Glutamatergic neuron (in vitro differentiated cells): ENCODE results near the gene ASPN. TPM values are rescaled to one million over a fixed set of nuclear protein-coding genes. Genes with fewer than 3 reads are reported as not detected.

Experiments used
- DNase-seq: peaks from one replicate; pipeline ENCODE4 v3.0.0; 2022
- H3K27ac Mint-ChIP-seq: one replicate; pipeline ENCODE4 v1.8.0; 2020; ENCODE audit warnings: mild to moderate bottlenecking, mixed read lengths, inconsistent platforms; ENCODE audit not compliant: unreplicated experiment
- H3K27me3 Mint-ChIP-seq: one replicate; pipeline ENCODE4 v1.8.0; 2020; ENCODE audit warnings: mild to moderate bottlenecking, moderate library complexity, mixed read lengths, inconsistent platforms; ENCODE audit not compliant: unreplicated experiment
- H3K36me3 Mint-ChIP-seq: one replicate; pipeline ENCODE4 v1.8.0; 2020; ENCODE audit warnings: mild to moderate bottlenecking, mixed read lengths, inconsistent platforms; ENCODE audit not compliant: unreplicated experiment
- H3K4me1 Mint-ChIP-seq: one replicate; pipeline ENCODE4 v1.8.0; 2020; ENCODE audit warnings: mild to moderate bottlenecking, low read depth, mixed read lengths, inconsistent platforms; ENCODE audit not compliant: unreplicated experiment
- H3K4me3 Mint-ChIP-seq: one replicate; pipeline ENCODE4 v1.8.0; 2020; ENCODE audit warnings: mild to moderate bottlenecking, mixed read lengths, inconsistent platforms; ENCODE audit not compliant: unreplicated experiment
- H3K9me3 Mint-ChIP-seq: one replicate; pipeline ENCODE4 v1.8.0; 2020; ENCODE audit warnings: mild to moderate bottlenecking, moderate library complexity, mixed read lengths, inconsistent platforms; ENCODE audit not compliant: unreplicated experiment
- CTCF ChIP-seq: fragments of 200-600 bp; sonication (generic); IDR thresholded peaks from one replicate; pipeline ENCODE4 v1.5.0; 2021; ENCODE audit not compliant: partially characterized antibody, unreplicated experiment
- total RNA-seq: library from RNA; stranded (reverse); fragmentation: NEBNext Ultra II Directional; extraction: Animal tissue kit (Norgen Biotek cat#: 25700); gene quantifications from one replicate; pipeline ENCODE4 v1.2.1, GENCODE V29; 2021; ENCODE audit not compliant: unreplicated experiment

ASPN gene
- total RNA-seq, 1 donor from 2014 or later, result not detected

- TF ChIP-seq CTCF, result no peak
- H3K9me3 Mint-ChIP-seq, result no peaks in the 10 kb centered on the region
- DNase-seq, result no peak
- no peaks in the 10 kb centered on the region for H3K36me3 Mint-ChIP-seq
- no peaks in the 10 kb centered on the region for H3K4me1 Mint-ChIP-seq
- H3K4me3 Mint-ChIP-seq, result no peak overlapping the region
- H3K27ac Mint-ChIP-seq, result no peak overlapping the region
- no peaks in the 10 kb centered on the region for H3K27me3 Mint-ChIP-seq
Measured at GRCh38 chr9:92479346-92479745, 3.0 kb downstream of the ASPN start.

GRCh38 chr9:92478783-92479182 lies 3.5 kb downstream of the ASPN start:
- Mint-ChIP-seq H3K9me3 (no peaks in the 10 kb centered on the region), H3K4me3 (no peak overlapping the region), H3K27me3 (no peaks in the 10 kb centered on the region), H3K36me3 (no peaks in the 10 kb centered on the region), H3K4me1 (no peaks in the 10 kb centered on the region), H3K27ac (no peak overlapping the region)
- no peak for TF ChIP-seq CTCF
- no peak for DNase-seq

DNA sequence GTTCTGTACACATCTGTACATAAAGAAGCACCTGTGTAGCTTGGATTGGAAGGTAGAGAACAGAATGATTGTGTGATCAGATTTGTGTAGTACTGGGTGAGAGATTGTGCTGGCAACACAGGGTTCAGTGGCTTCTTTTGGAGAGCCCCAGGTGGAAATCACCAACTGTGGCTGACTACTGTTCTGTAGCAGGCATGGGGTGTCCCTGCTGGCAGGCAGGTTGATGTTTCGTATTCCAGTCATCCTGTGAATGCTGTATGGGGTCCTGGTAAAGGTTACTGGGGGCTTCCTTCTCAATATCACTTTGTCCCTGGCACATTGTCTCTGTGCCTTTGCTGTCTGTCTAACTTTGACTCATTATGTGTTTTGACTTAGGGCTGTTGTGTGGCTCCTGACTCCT lies 5.3 kb downstream of the ASPN start:
- TF ChIP-seq CTCF, result no peak
- no peak overlapping the region for H3K27ac Mint-ChIP-seq
- DNase-seq, result no peak
- no peaks in the 10 kb centered on the region for H3K9me3 Mint-ChIP-seq
- no peaks in the 10 kb centered on the region for H3K4me1 Mint-ChIP-seq
- H3K36me3 Mint-ChIP-seq, result no peaks in the 10 kb centered on the region
- no peaks in the 10 kb centered on the region for H3K27me3 Mint-ChIP-seq
- H3K4me3 Mint-ChIP-seq, result no peak overlapping the region

DNA sequence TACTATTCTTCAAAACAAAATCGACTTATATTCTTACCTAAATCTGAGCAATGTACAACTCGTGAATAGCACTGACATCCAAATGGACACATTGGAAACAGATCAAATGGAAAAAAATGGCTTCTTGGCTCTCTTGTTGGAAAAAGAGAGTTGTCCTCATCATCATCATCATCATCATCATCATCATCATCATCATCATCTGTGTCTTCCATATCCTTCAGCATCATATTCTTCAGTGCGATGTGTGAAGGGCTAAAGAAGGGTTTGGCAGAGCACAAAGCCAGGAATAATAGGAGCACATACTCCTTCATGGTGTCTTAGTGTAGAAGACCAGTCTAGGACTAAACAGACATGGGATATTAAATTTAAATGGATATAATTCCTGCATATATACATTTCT lies 7.7 kb downstream of the ASPN start:
- H3K9me3 Mint-ChIP-seq, result no peaks in the 10 kb centered on the region
- TF ChIP-seq CTCF, result no peak
- no peaks in the 10 kb centered on the region for H3K36me3 Mint-ChIP-seq
- no peak for DNase-seq
- no peak overlapping the region for H3K27ac Mint-ChIP-seq
- no peak overlapping the region for H3K4me3 Mint-ChIP-seq
- H3K4me1 Mint-ChIP-seq, result no peaks in the 10 kb centered on the region
- H3K27me3 Mint-ChIP-seq, result no peaks in the 10 kb centered on the region

- no peak overlapping the region for H3K27ac Mint-ChIP-seq
- H3K4me1 Mint-ChIP-seq, result no peaks in the 10 kb centered on the region
- H3K4me3 Mint-ChIP-seq, result no peak overlapping the region
- no peaks in the 10 kb centered on the region for H3K9me3 Mint-ChIP-seq
- DNase-seq, result no peak
- no peaks in the 10 kb centered on the region for H3K27me3 Mint-ChIP-seq
- TF ChIP-seq CTCF, result no peak
- H3K36me3 Mint-ChIP-seq, result no peaks in the 10 kb centered on the region
Measured at GRCh38 chr9:92468206-92468605, 14.1 kb downstream of the ASPN start.
